ENCODE data around the gene CDAN1. TPM values are rescaled to one million over a fixed set of nuclear protein-coding genes. Genes with fewer than 3 reads are reported as not detected.
"Not testable (repeated sequence)": the region's sequence is repeated elsewhere in the genome, so short reads cannot be mapped to it uniquely, and the experiment has no call there.

CDAN1 gene
- total RNA-seq, result 10.1 and 11.0 TPM in 2 replicates

DNA sequence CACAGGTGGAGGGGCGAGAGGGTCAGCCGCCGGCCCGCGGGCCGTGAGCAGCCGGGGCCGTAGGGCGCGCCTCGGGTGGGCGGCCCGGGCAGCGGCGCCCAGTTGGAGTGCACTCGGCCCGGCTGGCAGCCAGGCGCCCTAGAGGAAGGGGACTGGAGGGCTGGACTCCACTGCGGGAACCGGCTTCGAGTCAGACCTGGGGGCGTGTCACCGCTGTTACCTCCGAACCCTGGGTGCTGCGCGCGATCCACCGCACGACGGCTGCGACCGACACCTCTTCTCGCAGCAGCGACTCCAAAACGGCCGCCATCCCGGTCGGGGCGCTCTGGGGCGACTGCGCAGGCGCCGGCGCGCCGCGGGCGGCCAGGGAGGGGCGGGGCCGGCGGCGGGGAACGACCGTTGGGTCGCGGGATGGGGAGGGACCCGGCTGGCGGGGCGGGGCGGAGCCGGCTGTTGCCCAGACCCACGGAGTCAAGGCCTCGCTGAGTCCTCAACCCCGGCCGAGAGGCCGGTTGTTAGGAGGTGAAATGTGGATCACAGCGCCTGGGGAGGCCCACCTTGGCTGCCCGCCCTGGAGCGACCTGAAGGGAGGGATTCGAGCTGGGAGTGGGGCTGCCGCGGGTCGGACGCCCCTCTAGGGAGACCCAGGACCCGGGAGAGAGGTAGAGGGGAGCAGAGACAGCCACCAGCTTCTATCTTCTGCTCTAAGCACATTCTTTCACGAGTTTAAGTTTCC, at the start of gene CDAN1:
Gene CDAN1, minus strand, starts transcription at position 336 of the 736 bp plus-strand sequence. Its CDS starts 26 bp downstream, at position 310.
- DNase-seq (ENCODE audit: extremely low read depth, low read depth, low spot score), result no peak

DNA sequence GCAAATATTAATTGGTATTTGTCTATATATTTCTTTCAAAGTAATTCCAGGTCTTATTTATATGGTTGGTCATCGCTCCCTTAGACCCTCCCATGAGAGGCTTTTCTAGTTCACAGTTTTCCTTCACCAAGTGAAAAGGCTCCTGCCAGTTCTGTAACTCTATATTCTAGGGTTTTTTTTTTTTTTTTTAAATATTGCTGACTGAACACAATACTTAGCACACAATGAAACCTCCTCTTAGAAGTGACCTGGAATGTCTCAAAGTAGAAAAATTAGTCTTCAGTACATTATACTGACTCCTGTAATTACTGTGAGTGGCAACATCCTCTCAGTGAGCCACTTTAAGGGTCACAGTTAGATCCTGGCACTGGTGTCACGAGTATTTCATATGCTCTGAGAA, 48.6 kb upstream of the CDAN1 start:
- DNase-seq (ENCODE audit: extremely low read depth, low read depth, low spot score), result no peak

DNA sequence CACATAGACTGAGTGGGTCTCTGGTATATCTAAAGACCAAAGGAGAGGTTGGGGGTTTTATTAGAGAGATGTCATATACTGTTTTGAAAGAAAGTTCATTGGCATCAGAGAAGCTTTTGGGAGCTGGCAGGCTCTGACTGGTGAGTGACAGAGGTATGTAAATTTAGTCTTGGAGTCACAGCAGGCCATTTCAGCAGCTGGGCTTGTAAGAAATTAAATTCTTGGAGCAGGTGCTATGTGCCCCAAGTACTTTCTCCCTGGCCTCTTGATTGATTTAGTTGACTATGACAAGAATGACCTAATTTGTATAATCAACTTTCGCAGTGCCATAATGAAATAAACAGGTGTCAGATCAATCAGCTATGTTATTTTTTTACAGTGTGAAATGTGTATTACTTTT, 47.8 kb upstream of the CDAN1 start:
- no peak for DNase-seq (ENCODE audit: extremely low read depth, low read depth, low spot score)

GRCh38 chr15:42782716-42783115, 45.8 kb upstream of the CDAN1 start:
- no peak for DNase-seq (ENCODE audit: extremely low read depth, low read depth, low spot score)

GRCh38 chr15:42775416-42775815, 38.5 kb upstream of the CDAN1 start:
- no peak for DNase-seq (ENCODE audit: extremely low read depth, low read depth, low spot score)

- DNase-seq (ENCODE audit: extremely low read depth, low read depth, low spot score), result no peak
Measured at GRCh38 chr15:42772901-42773300, 36.0 kb upstream of the CDAN1 start.

GRCh38 chr15:42772144-42772543, 35.2 kb upstream of the CDAN1 start:
- no peak for DNase-seq (ENCODE audit: extremely low read depth, low read depth, low spot score)

DNA sequence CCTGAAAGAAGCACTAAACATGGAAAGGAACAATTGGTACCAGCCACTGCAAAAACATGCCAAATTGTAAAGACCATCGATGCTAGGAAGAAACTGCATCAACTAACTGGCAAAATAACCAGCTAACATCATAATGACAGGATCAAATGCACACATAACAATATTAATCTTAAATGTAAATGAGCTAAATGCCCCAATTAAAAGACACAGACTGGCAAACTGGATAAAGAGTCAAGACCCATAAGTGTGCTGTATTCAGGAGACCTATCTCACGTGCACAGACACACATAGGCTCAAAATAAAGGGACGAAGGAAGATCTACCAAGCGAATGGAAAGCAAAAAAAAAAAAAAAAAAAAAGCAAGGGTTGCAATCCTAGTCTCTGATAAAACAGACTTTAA, 29.2 kb upstream of the CDAN1 start:
- not testable (repeated sequence) for DNase-seq (ENCODE audit: extremely low read depth, low read depth, low spot score)

DNA sequence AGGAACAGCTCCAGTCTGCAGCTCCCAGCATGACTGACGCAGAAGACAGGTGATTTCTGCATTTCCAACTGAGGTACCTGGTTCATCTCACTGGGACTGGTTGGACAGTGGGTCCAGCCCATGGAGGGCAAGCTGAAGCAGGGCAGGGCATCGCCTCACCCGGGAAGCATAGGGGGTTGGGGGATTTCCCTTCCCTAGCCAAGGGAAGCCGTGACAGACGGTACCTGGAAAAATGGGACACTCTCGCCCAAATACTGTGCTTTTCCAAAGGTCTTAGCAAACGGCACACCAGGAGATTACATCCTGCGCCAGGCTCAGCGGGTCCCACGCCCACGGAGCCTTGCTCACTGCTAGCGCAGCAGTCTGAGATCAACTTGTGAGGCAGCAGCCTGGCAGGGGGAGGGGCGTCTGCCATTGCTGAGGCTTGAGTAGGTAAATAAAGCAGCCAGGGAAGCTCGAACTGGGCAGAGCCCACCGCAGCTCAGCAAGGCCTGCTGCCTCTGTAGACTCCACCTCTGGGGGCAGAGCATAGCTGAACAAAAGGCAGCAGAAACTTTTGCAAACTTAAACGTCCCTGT, 27.3 kb upstream of the CDAN1 start:
- not testable (repeated sequence) for DNase-seq (ENCODE audit: extremely low read depth, low read depth, low spot score)

GRCh38 chr15:42761813-42762212, 24.9 kb upstream of the CDAN1 start:
- not testable (repeated sequence) for DNase-seq (ENCODE audit: extremely low read depth, low read depth, low spot score)

DNA sequence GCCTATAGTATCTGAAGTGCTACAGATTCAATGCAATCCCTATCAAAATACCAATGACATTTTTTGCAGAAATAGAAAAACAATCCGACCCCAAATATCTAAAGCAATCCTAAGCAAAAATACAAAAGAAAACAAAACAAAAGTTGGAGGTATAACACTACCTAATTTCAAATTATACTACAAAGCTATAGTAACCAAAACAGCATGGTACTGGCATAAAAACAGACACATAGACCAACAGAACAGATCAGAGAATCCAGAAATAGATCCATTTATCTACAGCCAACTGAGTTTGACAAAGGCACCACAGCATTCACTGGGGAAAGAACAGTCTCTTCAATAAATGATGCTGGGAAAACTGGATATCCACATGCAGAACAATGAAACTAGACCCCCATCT, 23.8 kb upstream of the CDAN1 start:
- no peak for DNase-seq (ENCODE audit: extremely low read depth, low read depth, low spot score)

DNA sequence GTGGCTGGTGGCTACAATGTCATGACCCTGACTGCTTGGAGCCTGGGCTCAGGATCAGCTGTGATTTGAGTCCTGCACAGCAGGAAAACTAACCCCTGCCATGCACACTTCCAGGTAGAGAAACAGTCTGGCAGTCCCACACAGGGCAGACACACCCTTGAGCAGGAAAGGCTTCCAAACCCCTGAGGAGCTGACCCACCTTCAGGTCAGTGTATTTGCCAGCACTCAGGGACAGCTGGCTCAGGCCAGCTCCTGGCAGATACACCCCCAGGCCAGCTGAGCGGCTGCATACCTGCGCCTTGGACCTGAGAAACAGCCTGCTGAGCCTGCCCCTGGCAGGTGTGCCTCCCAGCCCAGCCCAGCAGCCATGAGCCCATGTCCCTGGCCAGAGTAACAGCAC, 22.2 kb upstream of the CDAN1 start:
- no peak for DNase-seq (ENCODE audit: extremely low read depth, low read depth, low spot score)

- DNase-seq (ENCODE audit: extremely low read depth, low read depth, low spot score), result no peak
Measured at GRCh38 chr15:42750306-42750705, 13.4 kb upstream of the CDAN1 start.

DNA sequence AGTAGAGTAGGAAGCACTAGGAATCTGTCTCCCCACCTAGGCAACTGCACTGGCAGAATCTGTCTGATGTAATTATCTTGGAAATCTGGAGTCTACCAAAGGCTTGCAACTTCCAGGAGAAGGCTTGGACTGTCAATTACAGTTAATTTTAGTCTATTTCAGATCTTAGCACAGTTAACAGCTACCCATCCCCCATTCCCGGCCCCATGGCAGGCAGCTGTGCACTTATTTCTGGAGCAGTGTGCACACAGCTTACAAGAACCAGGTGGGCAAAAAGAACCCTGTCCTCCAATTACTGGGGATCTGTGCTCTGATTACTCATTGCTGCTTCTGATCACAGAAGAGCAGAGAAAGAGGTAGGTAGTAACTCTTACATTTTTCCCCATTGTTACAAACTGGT, 12.3 kb upstream of the CDAN1 start:
- no peak for DNase-seq (ENCODE audit: extremely low read depth, low read depth, low spot score)

- DNase-seq (ENCODE audit: extremely low read depth, low read depth, low spot score), result no peak
Measured at GRCh38 chr15:42744195-42744594, 7.3 kb upstream of the CDAN1 start.

- no peak for DNase-seq (ENCODE audit: extremely low read depth, low read depth, low spot score)
Measured at GRCh38 chr15:42742149-42742548, 5.2 kb upstream of the CDAN1 start.

DNA sequence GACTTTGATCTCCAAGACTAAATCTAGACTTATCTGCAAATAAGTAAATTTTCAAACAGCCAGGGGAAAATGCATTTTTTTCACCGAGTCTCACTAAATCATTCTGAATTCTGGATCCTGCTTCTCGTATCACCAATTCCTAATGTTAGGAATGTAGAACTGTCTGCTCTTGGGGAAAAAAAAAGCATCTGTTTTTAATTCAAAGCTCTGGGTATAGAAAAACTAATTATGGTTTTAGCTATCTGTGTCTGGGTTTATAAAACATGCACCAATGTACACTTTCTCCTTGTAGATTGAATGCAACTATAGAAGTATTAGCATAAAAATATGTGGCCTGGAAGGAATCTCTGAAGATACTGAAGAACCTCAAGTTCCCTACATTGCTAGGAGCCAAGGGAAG, 4.8 kb upstream of the CDAN1 start:
- no peak for DNase-seq (ENCODE audit: extremely low read depth, low read depth, low spot score)

- no peak for DNase-seq (ENCODE audit: extremely low read depth, low read depth, low spot score)
Measured at GRCh38 chr15:42737529-42738328, 801 bp upstream of the CDAN1 start.

GRCh38 chr15:42736178-42736792, 643 bp downstream of the CDAN1 start:
- DNase-seq (ENCODE audit: extremely low read depth, low read depth, low spot score), result no peak

- DNase-seq (ENCODE audit: extremely low read depth, low read depth, low spot score), result no peak
Measured at GRCh38 chr15:42735382-42736165, 1.4 kb downstream of the CDAN1 start.
